ENCODE data around the gene CHAF1B. TPM values are rescaled to one million over a fixed set of nuclear protein-coding genes. Genes with fewer than 3 reads are reported as not detected.
"Not testable (repeated sequence)": the region's sequence is repeated elsewhere in the genome, so short reads cannot be mapped to it uniquely, and the experiment has no call there.

CHAF1B gene
- total RNA-seq, 2 experiments from 2014 or later: 20.5 to 23.1 TPM

DNA sequence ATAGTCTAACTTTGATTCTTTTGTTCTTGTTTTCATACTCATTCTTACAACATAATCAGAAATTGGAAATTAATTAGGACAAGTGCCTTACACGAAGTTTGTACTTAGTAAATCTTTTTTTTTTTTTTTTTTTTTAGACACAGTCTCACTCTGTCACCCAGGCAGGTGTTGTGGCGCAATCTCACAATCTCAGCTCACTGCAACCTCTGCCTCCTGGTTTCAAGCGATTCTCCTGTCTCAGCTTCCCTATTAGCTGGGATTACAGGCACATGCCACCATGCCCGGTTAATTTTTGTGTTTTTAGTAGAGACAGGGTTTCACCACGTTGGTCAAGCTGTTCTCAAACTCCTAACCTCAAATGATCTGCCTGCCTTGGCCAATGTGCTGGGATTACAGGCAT, 12.4 kb downstream of the CHAF1B start:
- POLR2A ChIA-PET: no interaction called here

DNA sequence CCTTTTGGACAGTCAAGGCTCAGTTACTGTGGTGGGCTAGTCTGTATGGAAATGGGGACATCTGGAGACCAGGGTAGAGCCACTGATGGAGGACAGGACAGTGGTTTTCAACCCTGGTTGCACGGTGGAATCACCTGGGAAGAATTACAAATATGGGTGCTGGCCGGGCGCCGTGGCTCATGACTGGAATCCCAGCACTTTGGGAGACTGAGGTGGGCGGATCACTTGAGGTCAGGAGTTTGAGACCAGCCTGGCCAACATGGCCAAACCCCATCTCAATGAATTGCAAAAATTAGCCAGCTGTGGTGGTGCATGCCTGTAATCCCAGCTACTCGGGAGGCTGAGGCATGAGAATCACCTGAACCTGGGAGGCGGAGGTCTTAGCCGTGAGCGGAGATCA, 14.5 kb downstream of the CHAF1B start:
- H3K27me3 Mint-ChIP-seq; ATAC-seq (ENCODE audit: low read depth); H3K9me3 Mint-ChIP-seq; H3K27ac Mint-ChIP-seq; H3K4me1 Mint-ChIP-seq; DNase-seq; H3K4me3 Mint-ChIP-seq: not testable (repeated sequence)
- POLR2A ChIA-PET: interaction anchor here (2.1 kb wide), 1 partner anchor 14 kb away, joined by 5 read pairs; the partner anchor contains the start of gene CHAF1B
- H3K36me3 Mint-ChIP-seq: peaks cover 44% of the 10 kb centered on the region

More for the DNA sequence above, 12.4 kb downstream of the CHAF1B start:
- no peak overlapping the region for H3K27ac Mint-ChIP-seq
- no peak for ATAC-seq (ENCODE audit: low read depth)
- H3K27me3 Mint-ChIP-seq: no peaks in the 10 kb centered on the region
- peaks cover 1% of the 10 kb centered on the region for H3K4me1 Mint-ChIP-seq
- no peak for DNase-seq
- no peak overlapping the region for H3K4me3 Mint-ChIP-seq
- no peaks in the 10 kb centered on the region for H3K9me3 Mint-ChIP-seq
- H3K36me3 Mint-ChIP-seq: peaks cover 52% of the 10 kb centered on the region

DNA sequence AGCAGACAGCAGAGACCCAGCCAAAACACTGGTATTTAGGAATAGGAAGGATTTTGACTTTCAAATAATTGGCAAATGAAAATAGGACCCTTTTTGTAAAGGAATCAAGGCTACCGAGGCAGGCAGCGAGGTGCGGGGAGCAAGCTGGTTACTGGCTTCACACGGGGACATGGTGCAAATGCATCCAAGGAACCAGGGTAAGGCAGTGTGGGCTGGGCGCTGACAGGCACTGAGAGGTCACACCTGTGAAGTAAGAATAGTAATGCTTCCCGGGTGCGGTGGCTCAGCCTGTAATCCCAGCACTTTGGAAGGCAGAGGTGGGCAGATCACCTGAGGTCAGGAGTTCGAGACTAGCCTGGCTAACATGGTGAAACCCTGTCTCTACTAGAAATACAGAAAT, 15.5 kb downstream of the CHAF1B start:
- Mint-ChIP-seq H3K9me3 (no peaks in the 10 kb centered on the region), H3K4me3 (no peak overlapping the region), H3K4me1 (peaks cover 1% of the 10 kb centered on the region), H3K36me3 (peaks cover 40% of the 10 kb centered on the region), H3K27ac (no peak overlapping the region), H3K27me3 (no peaks in the 10 kb centered on the region)
- no peak for DNase-seq
- no peak for ATAC-seq (ENCODE audit: low read depth)
- POLR2A ChIA-PET: interaction anchor here (2.1 kb wide), 1 partner anchor 15 kb away, joined by 5 read pairs; the partner anchor contains the start of gene CHAF1B

DNA sequence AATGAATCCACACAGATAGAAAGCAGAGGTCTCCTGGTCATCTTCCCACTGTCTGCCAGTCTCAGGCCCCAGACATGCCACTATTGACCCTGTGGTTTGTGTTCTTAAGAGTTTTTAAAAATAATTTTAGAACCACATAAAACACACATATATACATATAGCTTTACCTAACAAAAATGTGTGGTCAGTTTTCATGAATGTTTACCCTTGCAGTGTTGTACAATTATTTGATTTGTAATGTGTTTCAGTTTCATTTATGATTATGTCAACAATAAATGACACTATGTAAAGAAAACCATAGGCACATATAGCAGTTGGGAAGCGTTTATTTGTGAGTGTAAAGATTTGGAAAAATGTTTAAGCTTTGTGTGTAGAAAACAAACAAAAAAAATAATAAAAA, 17.1 kb downstream of the CHAF1B start:
- Mint-ChIP-seq H3K4me1 (no peaks in the 10 kb centered on the region), H3K36me3 (peaks cover 32% of the 10 kb centered on the region), H3K27ac (no peak overlapping the region), H3K4me3 (no peak overlapping the region), H3K27me3 (no peaks in the 10 kb centered on the region), H3K9me3 (no peaks in the 10 kb centered on the region)
- DNase-seq: no peak
- POLR2A ChIA-PET: interaction anchor here (1.3 kb wide), 1 partner anchor 9 kb away, joined by 3 read pairs; no protein-coding TSS in a partner anchor
- ATAC-seq (ENCODE audit: low read depth): no peak

DNA sequence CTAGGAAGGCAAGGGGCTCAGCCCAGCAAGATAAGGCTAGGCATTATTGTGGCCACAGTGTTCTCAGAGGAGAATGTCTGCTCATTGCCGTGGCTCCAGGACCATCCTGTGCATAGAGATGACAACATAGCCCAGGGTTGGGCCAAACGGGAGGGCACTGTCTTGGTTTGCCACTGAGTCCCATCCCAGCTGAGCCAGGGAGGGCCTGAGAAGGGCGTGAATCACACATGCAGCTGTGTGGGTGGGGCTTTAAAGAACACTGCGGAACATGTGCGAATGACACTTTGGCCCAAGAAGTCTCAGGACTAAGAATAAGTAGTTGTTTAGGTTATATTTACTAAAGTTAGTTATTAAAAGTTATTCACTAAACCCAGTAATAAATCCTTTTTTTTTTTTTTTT, 18.5 kb downstream of the CHAF1B start:
- Mint-ChIP-seq H3K27me3 (no peaks in the 10 kb centered on the region), H3K4me1 (no peaks in the 10 kb centered on the region), H3K36me3 (peaks cover 37% of the 10 kb centered on the region), H3K27ac (no peak overlapping the region), H3K4me3 (no peak overlapping the region), H3K9me3 (no peaks in the 10 kb centered on the region)
- no peak for ATAC-seq (ENCODE audit: low read depth)
- DNase-seq: no peak
- POLR2A ChIA-PET: no interaction called here

DNA sequence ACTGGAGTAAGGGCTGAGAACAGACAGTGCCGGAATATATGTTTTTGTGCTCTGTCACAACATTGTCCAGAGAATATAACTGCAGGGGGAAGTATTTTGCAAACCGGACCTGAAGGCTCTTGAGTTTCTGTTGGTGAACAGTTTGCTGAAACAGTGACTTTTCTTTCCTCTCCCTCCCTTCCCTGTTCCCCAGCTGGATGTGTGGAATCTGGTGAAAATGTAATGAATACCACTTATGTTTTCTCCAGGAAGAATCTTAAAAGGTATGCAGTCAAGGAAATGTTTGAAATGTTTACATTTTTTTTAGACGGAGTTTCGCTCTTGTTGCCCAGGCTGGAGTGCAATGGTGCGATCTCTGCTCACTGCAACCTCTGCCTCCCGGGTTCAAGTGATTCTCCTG, 23.4 kb downstream of the CHAF1B start:
- ATAC-seq (ENCODE audit: low read depth): no peak
- Mint-ChIP-seq H3K36me3 (peaks cover 29% of the 10 kb centered on the region), H3K9me3 (no peaks in the 10 kb centered on the region), H3K27me3 (no peaks in the 10 kb centered on the region), H3K4me1 (peaks cover 1% of the 10 kb centered on the region), H3K4me3 (no peak overlapping the region), H3K27ac (no peak overlapping the region)
- POLR2A ChIA-PET: no interaction called here
- DNase-seq: no peak

DNA sequence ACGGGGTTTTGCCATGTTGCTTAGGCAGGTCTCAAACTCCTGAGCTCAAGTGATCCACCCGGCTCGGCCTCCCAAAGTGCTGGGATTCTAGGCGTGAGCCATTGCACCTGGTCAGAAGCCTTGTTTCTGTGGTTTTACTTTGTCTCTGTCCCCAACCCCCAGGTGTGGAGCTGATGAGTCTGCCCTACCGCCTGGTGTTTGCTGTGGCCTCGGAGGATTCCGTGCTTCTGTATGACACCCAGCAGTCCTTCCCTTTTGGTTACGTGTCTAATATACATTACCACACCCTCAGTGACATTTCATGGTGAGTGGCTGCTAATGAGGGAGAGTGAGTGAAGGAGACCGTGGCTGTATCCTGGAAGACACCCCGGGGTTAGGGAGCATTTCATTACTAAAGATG, 26.1 kb downstream of the CHAF1B start:
- Mint-ChIP-seq H3K27ac (no peak overlapping the region), H3K9me3 (no peaks in the 10 kb centered on the region), H3K4me1 (peaks cover 1% of the 10 kb centered on the region), H3K27me3 (no peaks in the 10 kb centered on the region), H3K4me3 (no peak overlapping the region), H3K36me3 (peaks cover 37% of the 10 kb centered on the region)
- POLR2A ChIA-PET: no interaction called here
- no peak for DNase-seq
- ATAC-seq (ENCODE audit: low read depth): no peak

DNA sequence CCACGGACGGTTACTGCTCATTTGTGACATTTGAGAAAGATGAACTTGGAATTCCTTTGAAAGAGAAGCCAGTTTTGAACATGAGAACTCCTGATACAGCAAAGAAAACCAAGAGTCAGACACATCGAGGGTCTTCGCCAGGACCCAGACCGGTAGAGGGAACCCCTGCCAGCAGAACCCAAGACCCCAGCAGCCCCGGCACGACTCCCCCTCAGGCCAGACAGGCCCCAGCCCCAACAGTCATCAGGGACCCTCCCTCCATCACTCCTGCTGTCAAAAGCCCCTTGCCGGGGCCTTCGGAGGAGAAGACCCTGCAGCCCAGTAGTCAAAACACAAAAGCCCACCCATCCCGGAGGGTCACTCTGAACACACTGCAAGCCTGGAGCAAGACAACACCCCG, 27.7 kb downstream of the CHAF1B start:
- H3K36me3 Mint-ChIP-seq: peaks cover 34% of the 10 kb centered on the region
- DNase-seq (no peak), ATAC-seq (ENCODE audit: low read depth) (no peak)
- H3K4me3 Mint-ChIP-seq: no peak overlapping the region
- no peaks in the 10 kb centered on the region for H3K9me3 Mint-ChIP-seq
- peaks cover 1% of the 10 kb centered on the region for H3K4me1 Mint-ChIP-seq
- no peaks in the 10 kb centered on the region for H3K27me3 Mint-ChIP-seq
- POLR2A ChIA-PET: no interaction called here
- H3K27ac Mint-ChIP-seq: no peak overlapping the region

DNA sequence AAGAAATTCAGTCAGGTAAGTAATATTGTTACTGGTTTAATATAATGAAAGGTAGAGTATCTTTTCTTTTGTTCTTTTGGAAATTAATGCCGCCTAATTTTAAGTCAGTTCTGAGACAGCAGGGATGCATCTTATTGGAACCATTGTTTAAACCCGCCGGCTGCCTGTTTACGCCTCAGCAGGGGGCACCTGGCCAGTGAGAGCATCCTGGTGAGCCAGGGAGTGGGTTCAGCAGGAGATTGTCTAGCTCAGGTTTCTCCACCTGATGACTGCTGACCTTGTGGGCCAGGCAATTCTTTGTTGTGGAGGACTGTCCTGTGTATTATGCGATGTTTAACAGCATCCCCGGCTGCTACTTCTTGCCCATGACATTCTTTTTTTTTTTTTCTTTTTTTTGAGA, 30.2 kb downstream of the CHAF1B start:
- no peak overlapping the region for H3K4me3 Mint-ChIP-seq
- DNase-seq (no peak), ATAC-seq (ENCODE audit: low read depth) (no peak)
- POLR2A ChIA-PET: no interaction called here
- H3K36me3 Mint-ChIP-seq: peaks cover 26% of the 10 kb centered on the region
- no peaks in the 10 kb centered on the region for H3K9me3 Mint-ChIP-seq
- peaks cover 1% of the 10 kb centered on the region for H3K4me1 Mint-ChIP-seq
- H3K27me3 Mint-ChIP-seq: no peaks in the 10 kb centered on the region
- no peak overlapping the region for H3K27ac Mint-ChIP-seq

DNA sequence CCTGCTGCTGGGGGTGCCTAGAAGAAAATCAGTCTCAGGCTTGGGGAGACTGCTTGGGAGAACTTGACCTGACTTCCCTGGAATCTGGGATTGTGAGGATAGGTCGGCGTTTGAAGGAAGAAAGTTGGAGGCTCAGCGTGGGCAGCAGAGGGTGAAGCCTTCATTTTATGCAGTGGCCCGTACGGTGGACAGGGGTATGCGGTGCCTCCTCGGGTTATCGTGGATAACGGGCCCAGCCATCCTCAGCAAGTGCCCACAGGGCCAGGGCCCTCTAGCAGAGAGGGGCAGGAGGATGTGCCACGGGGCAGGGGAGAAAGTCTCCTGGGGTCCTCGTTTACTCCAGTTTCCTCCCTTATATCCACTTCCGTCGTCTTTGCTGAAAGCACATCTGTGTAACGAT, 34.0 kb downstream of the CHAF1B start:
- H3K4me1 Mint-ChIP-seq: peaks cover 5% of the 10 kb centered on the region
- no peak overlapping the region for H3K27ac Mint-ChIP-seq
- H3K36me3 Mint-ChIP-seq: peaks cover 17% of the 10 kb centered on the region
- POLR2A ChIA-PET: interaction anchor here (0.6 kb wide), 1 partner anchor 280 kb away, joined by 4 read pairs; no protein-coding TSS in a partner anchor
- H3K9me3 Mint-ChIP-seq: no peaks in the 10 kb centered on the region
- ATAC-seq (ENCODE audit: low read depth) (no peak), DNase-seq (no peak)
- no peak overlapping the region for H3K4me3 Mint-ChIP-seq
- no peaks in the 10 kb centered on the region for H3K27me3 Mint-ChIP-seq

DNA sequence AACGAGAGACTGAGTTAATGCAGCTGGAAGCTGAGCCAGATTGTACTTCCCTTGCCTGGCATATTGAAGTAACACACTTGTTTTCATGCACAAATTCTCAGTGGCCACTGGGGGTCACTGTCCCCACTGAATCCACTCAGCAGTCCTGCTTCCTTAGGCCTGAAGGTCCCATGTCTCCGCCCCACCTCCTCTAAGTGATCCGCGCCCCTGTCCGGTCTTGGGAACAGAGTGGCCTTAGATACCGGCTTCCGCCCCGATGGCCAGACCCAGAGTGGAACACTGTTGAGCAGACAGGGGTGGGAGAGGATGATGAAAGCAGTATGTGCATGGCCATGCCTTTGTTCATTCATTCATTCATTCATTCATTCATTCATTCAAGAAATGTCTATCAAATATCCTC, 34.8 kb downstream of the CHAF1B start:
- no peaks in the 10 kb centered on the region for H3K9me3 Mint-ChIP-seq
- H3K36me3 Mint-ChIP-seq: peaks cover 15% of the 10 kb centered on the region
- H3K27ac Mint-ChIP-seq: no peak overlapping the region
- ATAC-seq (ENCODE audit: low read depth): peak; percentile 62
- POLR2A ChIA-PET: interaction anchor here (0.6 kb wide), 1 partner anchor 281 kb away, joined by 4 read pairs; no protein-coding TSS in a partner anchor
- no peaks in the 10 kb centered on the region for H3K27me3 Mint-ChIP-seq
- no peak overlapping the region for H3K4me3 Mint-ChIP-seq
- peaks cover 5% of the 10 kb centered on the region for H3K4me1 Mint-ChIP-seq
- peak; percentile 50 for DNase-seq

DNA sequence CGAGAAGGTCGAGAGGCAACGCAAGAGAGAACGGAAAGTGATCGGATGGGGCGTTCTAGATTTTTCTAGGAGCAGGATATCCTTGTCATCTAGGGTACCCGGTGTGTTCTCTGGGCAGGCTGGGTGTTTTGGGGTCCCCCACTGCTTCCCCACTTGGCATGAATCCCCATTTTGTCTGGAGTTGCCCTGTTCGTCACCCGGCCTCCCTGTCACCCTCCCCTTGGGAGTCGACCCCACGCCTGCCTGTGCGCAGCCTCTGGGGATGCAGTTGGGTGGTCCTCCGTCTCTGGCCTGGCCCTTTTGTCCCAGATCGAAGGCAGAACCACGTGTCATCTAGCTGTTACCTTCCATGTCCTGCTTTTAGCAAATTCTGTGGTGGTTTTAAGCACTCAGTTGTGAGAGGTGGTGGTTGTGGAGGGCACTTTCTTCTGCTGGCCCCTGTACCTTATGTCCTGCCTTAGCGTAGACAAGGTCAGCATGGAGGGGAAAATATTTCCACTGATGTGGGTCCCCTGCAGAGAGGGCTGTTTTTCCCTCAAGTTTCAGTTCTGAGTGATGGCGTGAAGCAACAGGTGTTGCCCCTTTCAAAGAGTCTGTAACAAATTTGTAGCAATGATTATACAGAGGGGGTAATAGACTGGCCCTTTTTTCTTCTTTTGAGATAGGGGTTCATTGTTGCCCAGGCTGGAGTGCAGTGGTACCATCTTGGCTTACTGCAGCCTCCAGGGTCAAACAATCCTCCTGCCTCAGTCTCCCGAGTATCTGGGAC, 35.6 kb downstream of the CHAF1B start:
- ATAC-seq (ENCODE audit: low read depth): no peak
- no peak overlapping the region for H3K27ac Mint-ChIP-seq
- H3K4me1 Mint-ChIP-seq: peaks cover 5% of the 10 kb centered on the region
- no peaks in the 10 kb centered on the region for H3K27me3 Mint-ChIP-seq
- H3K9me3 Mint-ChIP-seq: no peaks in the 10 kb centered on the region
- POLR2A ChIA-PET: no interaction called here
- DNase-seq: no peak
- H3K36me3 Mint-ChIP-seq: peaks cover 11% of the 10 kb centered on the region
- H3K4me3 Mint-ChIP-seq: no peak overlapping the region

DNA sequence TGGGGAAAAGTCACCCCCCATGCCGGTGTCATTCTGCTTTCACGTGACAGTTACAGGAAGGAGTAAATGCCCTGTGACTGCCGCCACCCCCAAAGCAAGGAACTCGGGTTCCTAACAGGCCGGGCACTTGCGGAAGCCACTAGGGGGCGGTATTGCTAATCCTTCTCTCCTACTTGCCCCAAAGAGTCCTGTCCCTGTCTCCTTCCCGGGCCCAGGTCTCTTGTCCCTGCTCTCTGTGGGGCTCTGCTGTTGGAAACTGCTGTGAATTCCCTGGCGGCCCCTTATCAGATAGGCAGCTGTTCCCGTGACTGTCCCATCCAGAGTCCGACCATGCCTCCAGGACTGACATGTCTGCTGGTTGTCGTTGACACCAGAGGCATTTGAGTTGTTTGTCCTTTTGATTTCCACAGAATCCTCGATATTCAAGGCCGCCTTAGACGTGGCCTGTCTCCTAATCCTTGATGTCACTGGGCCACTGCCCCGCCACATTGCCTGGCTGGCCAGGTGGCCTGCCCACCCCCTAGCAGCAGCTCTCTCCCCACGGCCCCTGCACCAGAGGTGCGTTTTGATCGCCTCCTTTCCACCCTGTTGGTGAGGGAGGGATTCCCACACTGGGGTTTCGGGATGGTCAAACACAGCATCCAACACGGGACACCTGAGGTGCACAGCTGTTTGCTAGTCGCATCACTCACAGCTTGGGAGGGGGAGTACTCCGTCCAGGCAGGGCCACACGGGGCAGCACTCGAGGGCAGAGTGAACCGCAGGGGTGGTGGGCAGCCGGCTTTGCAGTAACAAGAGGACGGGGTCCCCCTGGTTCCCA, 37.3 kb downstream of the CHAF1B start:
- no peaks in the 10 kb centered on the region for H3K27me3 Mint-ChIP-seq
- POLR2A ChIA-PET: no interaction called here
- peaks cover 8% of the 10 kb centered on the region for H3K36me3 Mint-ChIP-seq
- H3K4me1 Mint-ChIP-seq: peaks cover 5% of the 10 kb centered on the region
- no peaks in the 10 kb centered on the region for H3K9me3 Mint-ChIP-seq
- no peak overlapping the region for H3K27ac Mint-ChIP-seq
- ATAC-seq (ENCODE audit: low read depth): peak; percentile 51
- peak; percentile 50 for DNase-seq
- H3K4me3 Mint-ChIP-seq: no peak overlapping the region
